ENCODE data around the gene ANKRD26. TPM values are rescaled to one million over a fixed set of nuclear protein-coding genes. Genes with fewer than 3 reads are reported as not detected.

ANKRD26 gene
- total RNA-seq, 1 experiment from 2014 or later, result 10.2 TPM

DNA sequence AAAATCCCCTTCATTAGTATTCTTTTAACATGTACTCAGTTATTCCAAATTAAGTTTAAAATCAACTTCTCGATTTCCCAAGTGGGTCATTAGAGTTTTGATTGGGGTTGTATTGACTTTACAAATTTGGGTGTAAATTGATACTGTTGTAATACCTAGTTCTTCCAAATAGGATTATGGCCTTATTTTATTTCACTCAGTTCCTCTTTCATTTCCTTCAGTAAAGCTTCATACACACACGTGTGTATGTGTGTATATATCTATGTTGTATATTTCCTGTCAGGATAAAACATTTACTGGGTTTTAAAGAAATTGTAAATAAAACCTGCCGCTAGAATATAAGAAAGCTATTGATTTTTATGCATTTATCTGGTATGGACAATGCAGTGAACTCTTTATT is 38.0 kb upstream of the ANKRD26 start:
- Mint-ChIP-seq H3K9me3 (ENCODE audit: low read depth, unreplicated experiment) (no peaks in the 10 kb centered on the region), H3K27ac (ENCODE audit: unreplicated experiment) (no peak overlapping the region), H3K4me1 (ENCODE audit: low read depth, unreplicated experiment) (no peaks in the 10 kb centered on the region), H3K27me3 (ENCODE audit: unreplicated experiment) (no peaks in the 10 kb centered on the region), H3K36me3 (ENCODE audit: insufficient read depth, unreplicated experiment) (peaks cover 52% of the 10 kb centered on the region), H3K4me3 (ENCODE audit: low read depth, unreplicated experiment) (no peak overlapping the region)
- TF ChIP-seq, protein P1, sequence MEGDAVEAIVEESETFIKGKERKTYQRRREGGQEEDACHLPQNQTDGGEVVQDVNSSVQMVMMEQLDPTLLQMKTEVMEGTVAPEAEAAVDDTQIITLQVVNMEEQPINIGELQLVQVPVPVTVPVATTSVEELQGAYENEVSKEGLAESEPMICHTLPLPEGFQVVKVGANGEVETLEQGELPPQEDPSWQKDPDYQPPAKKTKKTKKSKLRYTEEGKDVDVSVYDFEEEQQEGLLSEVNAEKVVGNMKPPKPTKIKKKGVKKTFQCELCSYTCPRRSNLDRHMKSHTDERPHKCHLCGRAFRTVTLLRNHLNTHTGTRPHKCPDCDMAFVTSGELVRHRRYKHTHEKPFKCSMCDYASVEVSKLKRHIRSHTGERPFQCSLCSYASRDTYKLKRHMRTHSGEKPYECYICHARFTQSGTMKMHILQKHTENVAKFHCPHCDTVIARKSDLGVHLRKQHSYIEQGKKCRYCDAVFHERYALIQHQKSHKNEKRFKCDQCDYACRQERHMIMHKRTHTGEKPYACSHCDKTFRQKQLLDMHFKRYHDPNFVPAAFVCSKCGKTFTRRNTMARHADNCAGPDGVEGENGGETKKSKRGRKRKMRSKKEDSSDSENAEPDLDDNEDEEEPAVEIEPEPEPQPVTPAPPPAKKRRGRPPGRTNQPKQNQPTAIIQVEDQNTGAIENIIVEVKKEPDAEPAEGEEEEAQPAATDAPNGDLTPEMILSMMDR (IDR thresholded peaks at IDR 0.05; ENCODE audit: unreplicated experiment), result no peak
- DNase-seq, result no peak
- CTCF ChIA-PET, result no interaction called here
- BruUV-seq (replicated peaks), result no TSS peak
- intact Hi-C loops (cut with micrococcal nuclease; ENCODE audit: unreplicated experiment), result no loop called here

DNA sequence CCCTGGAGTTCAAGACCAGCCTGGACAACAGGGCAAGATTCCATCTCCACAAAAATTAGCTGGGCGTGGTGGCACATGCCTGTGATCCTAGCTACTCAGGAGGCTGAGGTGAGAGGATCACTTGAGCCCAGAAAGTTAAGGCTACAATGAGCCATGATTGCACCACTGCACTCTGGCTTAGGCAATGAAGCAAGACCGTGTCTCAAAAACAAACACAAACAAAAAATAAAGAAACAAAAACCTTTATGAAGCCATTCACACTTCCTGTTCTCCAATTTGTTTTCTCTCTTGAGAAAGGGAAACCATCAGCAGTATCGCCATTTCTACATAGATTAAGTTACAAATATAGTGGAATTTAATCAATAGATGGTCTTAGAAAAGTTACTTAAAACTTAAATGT is 34.1 kb upstream of the ANKRD26 start:
- TF ChIP-seq, protein P1 (IDR thresholded peaks at IDR 0.05; ENCODE audit: unreplicated experiment), result no peak
- Mint-ChIP-seq H3K27me3 (ENCODE audit: unreplicated experiment) (no peaks in the 10 kb centered on the region), H3K4me1 (ENCODE audit: low read depth, unreplicated experiment) (peaks cover 10% of the 10 kb centered on the region), H3K9me3 (ENCODE audit: low read depth, unreplicated experiment) (no peaks in the 10 kb centered on the region), H3K36me3 (ENCODE audit: insufficient read depth, unreplicated experiment) (peaks cover 51% of the 10 kb centered on the region), H3K4me3 (ENCODE audit: low read depth, unreplicated experiment) (no peak overlapping the region), H3K27ac (ENCODE audit: unreplicated experiment) (no peak overlapping the region)
- CTCF ChIA-PET, result no interaction called here
- no peak for DNase-seq
- no TSS peak for BruUV-seq (replicated peaks)
- intact Hi-C loops (cut with micrococcal nuclease; ENCODE audit: unreplicated experiment), result no loop called here

DNA sequence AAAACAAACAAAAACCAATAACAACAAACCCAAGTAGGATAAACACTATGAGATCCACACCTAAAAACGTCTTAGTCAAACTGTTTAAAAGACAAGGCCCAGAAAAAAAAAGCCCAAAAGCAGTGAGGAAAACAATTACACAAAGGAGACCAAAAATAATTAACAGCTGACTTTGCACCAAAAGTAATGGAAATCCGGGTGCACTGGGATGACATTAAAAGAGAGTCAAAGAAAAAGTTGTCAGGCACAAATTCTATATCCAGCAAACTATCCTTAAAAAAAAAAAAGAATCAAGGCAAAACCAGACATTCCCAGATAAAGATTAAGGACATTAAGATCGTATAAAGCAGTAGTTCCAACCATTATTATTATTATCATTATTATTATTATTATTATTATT is 7.9 kb upstream of the ANKRD26 start:
- Mint-ChIP-seq H3K4me3 (ENCODE audit: low read depth, unreplicated experiment) (no peak overlapping the region), H3K4me1 (ENCODE audit: low read depth, unreplicated experiment) (no peaks in the 10 kb centered on the region), H3K9me3 (ENCODE audit: low read depth, unreplicated experiment) (no peaks in the 10 kb centered on the region), H3K27ac (ENCODE audit: unreplicated experiment) (no peak overlapping the region), H3K27me3 (ENCODE audit: unreplicated experiment) (no peaks in the 10 kb centered on the region), H3K36me3 (ENCODE audit: insufficient read depth, unreplicated experiment) (peaks cover 37% of the 10 kb centered on the region)
- TF ChIP-seq, protein P1 (IDR thresholded peaks at IDR 0.05; ENCODE audit: unreplicated experiment), result no peak
- intact Hi-C loops (cut with micrococcal nuclease; ENCODE audit: unreplicated experiment), result no loop called here
- no peak for DNase-seq
- CTCF ChIA-PET, result no interaction called here
- BruUV-seq (replicated peaks), result no TSS peak

DNA sequence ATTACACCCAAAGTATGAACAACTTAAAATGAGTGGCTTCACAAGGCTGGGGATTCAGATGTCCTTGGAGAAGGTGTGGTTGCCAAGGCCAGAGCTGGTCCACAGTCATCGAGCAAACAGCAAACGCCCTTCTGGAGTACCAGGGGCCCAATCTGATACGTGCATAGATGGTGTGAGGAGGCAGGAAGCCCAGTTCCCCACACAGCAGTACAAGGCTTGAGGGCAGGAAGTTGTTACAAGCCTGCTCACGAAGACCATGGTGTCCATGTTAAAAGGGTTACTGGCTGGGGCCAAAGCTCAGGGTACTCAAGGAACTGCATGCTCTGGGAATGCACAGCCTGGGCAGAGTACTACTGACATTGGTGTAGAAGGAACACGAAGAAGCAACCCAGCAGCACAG is 4.6 kb upstream of the ANKRD26 start:
- no peaks in the 10 kb centered on the region for H3K27me3 Mint-ChIP-seq (ENCODE audit: unreplicated experiment)
- peaks cover 7% of the 10 kb centered on the region for H3K4me1 Mint-ChIP-seq (ENCODE audit: low read depth, unreplicated experiment)
- no peak for DNase-seq
- H3K9me3 Mint-ChIP-seq (ENCODE audit: low read depth, unreplicated experiment), result no peaks in the 10 kb centered on the region
- no peak overlapping the region for H3K27ac Mint-ChIP-seq (ENCODE audit: unreplicated experiment)
- no TSS peak for BruUV-seq (replicated peaks)
- TF ChIP-seq, protein P1 (IDR thresholded peaks at IDR 0.05; ENCODE audit: unreplicated experiment), result no peak
- intact Hi-C loops (cut with micrococcal nuclease; ENCODE audit: unreplicated experiment), result no loop called here
- H3K36me3 Mint-ChIP-seq (ENCODE audit: insufficient read depth, unreplicated experiment), result peaks cover 44% of the 10 kb centered on the region
- H3K4me3 Mint-ChIP-seq (ENCODE audit: low read depth, unreplicated experiment), result no peak overlapping the region
- CTCF ChIA-PET, result no interaction called here
